Neural cell (in vitro differentiated cells): Measurements from ENCODE around the gene TNFSF11. TPM values are rescaled to one million over a fixed set of nuclear protein-coding genes. Genes with fewer than 3 reads are reported as not detected.

Source experiments
- H2AFZ ChIP-seq: fragments of 200-600, 300-800 bp; sonication (generic), shearing (Covaris generic); 2 replicates; pipeline ENCODE4 v1.6.0; 2014; ENCODE audit warnings: low read depth, mild to moderate bottlenecking, antibody characterized with exemption, low read length, moderate library complexity
- H3F3A ChIP-seq: fragments of 200-600 bp; shearing (Covaris generic); 2 replicates; pipeline ENCODE4 v1.6.1; 2016; ENCODE audit warnings: mild to moderate bottlenecking, moderate library complexity, mixed read lengths, antibody characterized with exemption, low read length; ENCODE audit not compliant: insufficient read depth, poor library complexity, severe bottlenecking
- H3K27ac ChIP-seq: fragments of 200-600, 300-800 bp; sonication (generic), shearing (Covaris generic); 2 replicates; pipeline ENCODE4 v1.5.1; 2014; ENCODE audit warnings: mild to moderate bottlenecking, low read length, moderate library complexity
- H3K27me3 ChIP-seq: fragments of 300-800, 200-600 bp; sonication (generic), shearing (Covaris generic); 2 replicates; pipeline ENCODE4 v1.6.0; 2014; ENCODE audit warnings: mild to moderate bottlenecking, low read depth, low read length, moderate library complexity; ENCODE audit not compliant: insufficient read depth
- H3K36me3 ChIP-seq: fragments of 300-800, 200-600 bp; sonication (generic), shearing (Covaris generic); 2 replicates; pipeline ENCODE4 v1.5.1; 2014; ENCODE audit warnings: mild to moderate bottlenecking, antibody characterized with exemption, low read length, moderate library complexity; ENCODE audit not compliant: insufficient read depth
- H3K4me2 ChIP-seq: fragments of 300-800, 200-600 bp; sonication (generic), shearing (Covaris generic); 2 replicates; pipeline ENCODE4 v1.6.0; 2014; ENCODE audit warnings: mild to moderate bottlenecking, low read length
- H3K4me3 ChIP-seq: fragments of 300-800, 200-600 bp; sonication (generic), shearing (Covaris generic); 2 replicates; pipeline ENCODE4 v1.5.1; 2014; ENCODE audit warnings: mild to moderate bottlenecking, low read length, moderate library complexity
- H3K79me2 ChIP-seq: fragments of 200-600 bp; shearing (Covaris generic); replicated peaks from 2 replicates; pipeline ENCODE4 v1.6.0; 2014; ENCODE audit warnings: mild to moderate bottlenecking, low read length, moderate library complexity; ENCODE audit not compliant: insufficient read depth
- H3K9ac ChIP-seq: fragments of 300-800, 200-600 bp; sonication (generic), shearing (Covaris generic); 2 replicates; pipeline ENCODE4 v1.6.1; 2016; ENCODE audit warnings: mild to moderate bottlenecking, low read length, mixed read lengths
- H3K9me2 ChIP-seq: fragments of 200-600 bp; shearing (Covaris generic); 2 replicates; pipeline ENCODE4 v1.6.1; 2016; ENCODE audit warnings: mild to moderate bottlenecking, low read length, mixed read lengths; ENCODE audit not compliant: insufficient read depth
- H3K9me3 ChIP-seq: fragments of 200-600, 300-800 bp; sonication (generic), shearing (Covaris generic); 2 replicates; pipeline ENCODE4 v1.6.1; 2016; ENCODE audit warnings: mild to moderate bottlenecking, mixed run types, low read length, moderate library complexity, mixed read lengths
- H4K20me1 ChIP-seq: fragments of 200-600 bp; shearing (Covaris generic); 2 replicates; pipeline ENCODE4 v1.6.1; 2016; ENCODE audit warnings: mild to moderate bottlenecking, mixed run types; ENCODE audit not compliant: insufficient read depth
- EP300 ChIP-seq: fragments of 450-650 bp; conservative IDR thresholded peaks from 2 replicates; pipeline ENCODE4 v1.6.1; 2014; ENCODE audit warnings: antibody characterized with exemption, mild to moderate bottlenecking, moderate library complexity; ENCODE audit not compliant: poor library complexity, severe bottlenecking
- EZH2 ChIP-seq: fragments of 200-600, 300-800 bp; shearing (Covaris generic), sonication (generic); IDR thresholded peaks from 2 replicates; pipeline ENCODE4 v1.6.1; 2014; ENCODE audit warnings: antibody characterized with exemption, low read length, borderline replicate concordance, mild to moderate bottlenecking; ENCODE audit not compliant: insufficient read depth, poor library complexity, severe bottlenecking
- MXI1 ChIP-seq: fragments of 450-650 bp; conservative IDR thresholded peaks from 2 replicates; pipeline ENCODE4 v1.6.1; 2014; ENCODE audit warnings: antibody characterized with exemption, mild to moderate bottlenecking; ENCODE audit not compliant: poor library complexity, severe bottlenecking
- POLR2AphosphoS5 ChIP-seq: IDR thresholded peaks from 2 replicates; pipeline ENCODE4 v1.6.1; 2012
- RAD21 ChIP-seq: fragments of 450-650 bp; conservative IDR thresholded peaks from 2 replicates; pipeline ENCODE4 v1.6.1; 2014; ENCODE audit warnings: antibody characterized with exemption, mild to moderate bottlenecking, moderate library complexity
- SMC3 ChIP-seq: fragments of 450-650 bp; conservative IDR thresholded peaks from 2 replicates; pipeline ENCODE4 v1.6.1; 2014; ENCODE audit warnings: antibody characterized with exemption, mild to moderate bottlenecking, moderate library complexity; ENCODE audit not compliant: poor library complexity
- TAF1 ChIP-seq: IDR thresholded peaks from 2 replicates; pipeline ENCODE4 v1.6.1; 2012; ENCODE audit warnings: low read depth
- polyA plus RNA-seq: library from polyadenylated mRNA; depleted of rRNA; stranded (reverse); fragments of >200 nt; gene quantifications from 2 replicates; pipeline ENCODE4 v1.2.3, GENCODE V29; 2014
- TF ChIP-seq, protein P1 (sequence below): fragments of 450-650 bp; IDR thresholded peaks from 2 replicates; pipeline ENCODE4 v1.5.1; 2014; ENCODE audit warnings: antibody characterized with exemption, mild to moderate bottlenecking, moderate library complexity; ENCODE audit not compliant: poor library complexity, severe bottlenecking
- TF ChIP-seq, protein P2 (sequence below): IDR thresholded peaks from 2 replicates; pipeline ENCODE4 v1.6.1; 2012; ENCODE audit warnings: borderline replicate concordance

The TNFSF11 gene
- polyA plus RNA-seq, 1 donor from 2014 or later, result not detected

DNA sequence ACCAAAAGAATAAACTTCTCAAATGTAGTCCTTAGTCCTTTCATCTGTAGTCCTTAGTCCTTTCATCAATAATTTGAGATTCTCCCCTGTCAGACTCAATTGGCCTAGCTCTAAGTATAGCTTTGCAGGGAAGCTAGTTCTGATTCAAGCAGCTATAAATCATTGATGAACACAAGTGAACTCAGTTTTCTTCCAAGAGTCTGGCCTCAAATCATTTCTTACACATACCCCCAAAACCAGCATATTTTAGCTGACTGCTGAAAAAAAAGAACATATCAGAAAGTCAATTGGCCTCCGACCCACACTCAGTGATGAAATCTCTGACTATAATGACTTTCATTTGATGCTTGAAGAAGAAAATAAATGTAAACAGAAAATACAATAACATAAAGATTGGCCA is 64.9 kb downstream of the TNFSF11 start:
- H4K20me1 ChIP-seq, result no peaks in the 10 kb centered on the region
- no peaks in the 10 kb centered on the region for H3F3A ChIP-seq
- H3K27ac ChIP-seq, result no peak overlapping the region
- H3K9me3 ChIP-seq, result no peaks in the 10 kb centered on the region
- no peak overlapping the region for H3K9ac ChIP-seq
- no peak overlapping the region for H3K4me2 ChIP-seq
- no peaks in the 10 kb centered on the region for H3K79me2 ChIP-seq
- no peaks in the 10 kb centered on the region for H3K27me3 ChIP-seq
- H3K9me2 ChIP-seq, result no peaks in the 10 kb centered on the region
- no peak overlapping the region for H3K4me3 ChIP-seq
- no peaks in the 10 kb centered on the region for H3K36me3 ChIP-seq
- no peak overlapping the region for H2AFZ ChIP-seq
- TF ChIP-seq RAD21 (no peak), EP300 (no peak), TAF1 (no peak), EZH2 (no peak), POLR2AphosphoS5 (no peak), MXI1 (no peak), SMC3 (no peak)
- TF ChIP-seq, protein P1, sequence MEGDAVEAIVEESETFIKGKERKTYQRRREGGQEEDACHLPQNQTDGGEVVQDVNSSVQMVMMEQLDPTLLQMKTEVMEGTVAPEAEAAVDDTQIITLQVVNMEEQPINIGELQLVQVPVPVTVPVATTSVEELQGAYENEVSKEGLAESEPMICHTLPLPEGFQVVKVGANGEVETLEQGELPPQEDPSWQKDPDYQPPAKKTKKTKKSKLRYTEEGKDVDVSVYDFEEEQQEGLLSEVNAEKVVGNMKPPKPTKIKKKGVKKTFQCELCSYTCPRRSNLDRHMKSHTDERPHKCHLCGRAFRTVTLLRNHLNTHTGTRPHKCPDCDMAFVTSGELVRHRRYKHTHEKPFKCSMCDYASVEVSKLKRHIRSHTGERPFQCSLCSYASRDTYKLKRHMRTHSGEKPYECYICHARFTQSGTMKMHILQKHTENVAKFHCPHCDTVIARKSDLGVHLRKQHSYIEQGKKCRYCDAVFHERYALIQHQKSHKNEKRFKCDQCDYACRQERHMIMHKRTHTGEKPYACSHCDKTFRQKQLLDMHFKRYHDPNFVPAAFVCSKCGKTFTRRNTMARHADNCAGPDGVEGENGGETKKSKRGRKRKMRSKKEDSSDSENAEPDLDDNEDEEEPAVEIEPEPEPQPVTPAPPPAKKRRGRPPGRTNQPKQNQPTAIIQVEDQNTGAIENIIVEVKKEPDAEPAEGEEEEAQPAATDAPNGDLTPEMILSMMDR, result no peak
- TF ChIP-seq, protein P2, sequence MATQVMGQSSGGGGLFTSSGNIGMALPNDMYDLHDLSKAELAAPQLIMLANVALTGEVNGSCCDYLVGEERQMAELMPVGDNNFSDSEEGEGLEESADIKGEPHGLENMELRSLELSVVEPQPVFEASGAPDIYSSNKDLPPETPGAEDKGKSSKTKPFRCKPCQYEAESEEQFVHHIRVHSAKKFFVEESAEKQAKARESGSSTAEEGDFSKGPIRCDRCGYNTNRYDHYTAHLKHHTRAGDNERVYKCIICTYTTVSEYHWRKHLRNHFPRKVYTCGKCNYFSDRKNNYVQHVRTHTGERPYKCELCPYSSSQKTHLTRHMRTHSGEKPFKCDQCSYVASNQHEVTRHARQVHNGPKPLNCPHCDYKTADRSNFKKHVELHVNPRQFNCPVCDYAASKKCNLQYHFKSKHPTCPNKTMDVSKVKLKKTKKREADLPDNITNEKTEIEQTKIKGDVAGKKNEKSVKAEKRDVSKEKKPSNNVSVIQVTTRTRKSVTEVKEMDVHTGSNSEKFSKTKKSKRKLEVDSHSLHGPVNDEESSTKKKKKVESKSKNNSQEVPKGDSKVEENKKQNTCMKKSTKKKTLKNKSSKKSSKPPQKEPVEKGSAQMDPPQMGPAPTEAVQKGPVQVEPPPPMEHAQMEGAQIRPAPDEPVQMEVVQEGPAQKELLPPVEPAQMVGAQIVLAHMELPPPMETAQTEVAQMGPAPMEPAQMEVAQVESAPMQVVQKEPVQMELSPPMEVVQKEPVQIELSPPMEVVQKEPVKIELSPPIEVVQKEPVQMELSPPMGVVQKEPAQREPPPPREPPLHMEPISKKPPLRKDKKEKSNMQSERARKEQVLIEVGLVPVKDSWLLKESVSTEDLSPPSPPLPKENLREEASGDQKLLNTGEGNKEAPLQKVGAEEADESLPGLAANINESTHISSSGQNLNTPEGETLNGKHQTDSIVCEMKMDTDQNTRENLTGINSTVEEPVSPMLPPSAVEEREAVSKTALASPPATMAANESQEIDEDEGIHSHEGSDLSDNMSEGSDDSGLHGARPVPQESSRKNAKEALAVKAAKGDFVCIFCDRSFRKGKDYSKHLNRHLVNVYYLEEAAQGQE, result no peak

DNA sequence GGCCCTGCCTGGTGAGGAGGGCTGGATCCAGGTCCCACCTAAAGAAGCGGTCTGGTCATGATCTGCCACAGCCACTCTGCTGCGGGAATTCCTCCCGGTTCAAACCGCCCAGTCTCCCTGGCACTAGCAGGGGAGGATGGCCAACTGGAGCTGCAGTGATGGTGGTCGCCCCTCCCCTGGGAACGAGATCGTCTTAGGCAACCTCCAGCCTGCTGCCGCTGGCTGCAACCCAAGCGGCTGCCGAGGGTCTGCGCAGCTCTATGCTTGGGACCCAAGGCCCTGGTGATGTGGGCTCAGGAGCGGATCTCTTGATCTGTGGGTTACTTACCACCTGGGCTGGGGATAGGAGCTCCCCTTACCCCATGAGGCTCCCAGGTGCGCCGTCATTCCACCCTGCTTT is 69.1 kb downstream of the TNFSF11 start:
- no peak overlapping the region for H3K4me2 ChIP-seq
- H3K27ac ChIP-seq, result no peak overlapping the region
- H4K20me1 ChIP-seq, result no peaks in the 10 kb centered on the region
- no peaks in the 10 kb centered on the region for H3K9me3 ChIP-seq
- no peaks in the 10 kb centered on the region for H3K9me2 ChIP-seq
- H2AFZ ChIP-seq, result no peak overlapping the region
- H3K36me3 ChIP-seq, result no peaks in the 10 kb centered on the region
- no peaks in the 10 kb centered on the region for H3K79me2 ChIP-seq
- H3K4me3 ChIP-seq, result no peak overlapping the region
- H3K27me3 ChIP-seq, result no peaks in the 10 kb centered on the region
- TF ChIP-seq POLR2AphosphoS5 (no peak), TAF1 (no peak), MXI1 (no peak), EP300 (no peak), SMC3 (no peak), EZH2 (no peak), RAD21 (no peak)
- TF ChIP-seq, protein P1, result no peak
- TF ChIP-seq, protein P2, result no peak
- H3F3A ChIP-seq, result no peaks in the 10 kb centered on the region
- no peak overlapping the region for H3K9ac ChIP-seq
